Skeletal muscle tissue (tissue), 4 donors: Measurements from ENCODE around the gene RASGRF2. TPM values are rescaled to one million over a fixed set of nuclear protein-coding genes. Genes with fewer than 3 reads are reported as not detected.

Source experiments
- H3K27ac ChIP-seq: one replicate; pipeline ENCODE4 v1.7.0; 2013; ENCODE audit warnings: mild to moderate bottlenecking, low read depth, low read length, inconsistent platforms
- H3K27me3 ChIP-seq, 3 donors: one replicate each; pipeline ENCODE4 v1.7.0; 2013; ENCODE audit warnings: low read length in 3 of 3; ENCODE audit not compliant: control insufficient read depth in 3 of 3, insufficient read depth in 3 of 3
- H3K36me3 ChIP-seq, 3 donors: one replicate each; pipeline ENCODE4 v1.7.0; 2013; ENCODE audit warnings: low read length in 3 of 3; ENCODE audit not compliant: control insufficient read depth in 3 of 3, insufficient read depth in 3 of 3
- H3K4me1 ChIP-seq, 3 donors: one replicate each; pipeline ENCODE4 v1.7.0; 2013; ENCODE audit warnings: low read length in 3 of 3, mild to moderate bottlenecking in 3 of 3; ENCODE audit not compliant: control insufficient read depth in 3 of 3, insufficient read depth in 3 of 3
- H3K4me3 ChIP-seq, 3 donors: one replicate each; pipeline ENCODE4 v1.7.0; 2013; ENCODE audit warnings: low read length in 3 of 3
- H3K9ac ChIP-seq, 3 donors: one replicate each; pipeline ENCODE4 v1.7.0; 2013; ENCODE audit warnings: low read length in 3 of 3, mild to moderate bottlenecking in 3 of 3, moderate library complexity in 2 of 3, low read depth in 1 of 3
- H3K9me3 ChIP-seq, 3 donors: one replicate each; pipeline ENCODE4 v1.7.0; 2013; ENCODE audit warnings: low read length in 3 of 3; ENCODE audit not compliant: control insufficient read depth in 3 of 3
- total RNA-seq: library from RNA; depleted of rRNA; stranded (reverse); fragments of >200 nt; gene quantifications from one replicate; pipeline ENCODE4 v1.2.3, GENCODE V29; 2014
- donor health status: Osteomylitis.

The RASGRF2 gene
- total RNA-seq, 1 donor from 2014 or later: 1.0 TPM

GRCh38 chr5:80978772-80979317 is 18.7 kb downstream of the RASGRF2 start:
- peaks cover 0 to 3% (median 0%) of the 10 kb centered on the region in 3 donors for H3K4me1 ChIP-seq
- H3K9me3 ChIP-seq: no peaks in the 10 kb centered on the region
- no peaks in the 10 kb centered on the region for H3K36me3 ChIP-seq
- no peak overlapping the region for H3K27ac ChIP-seq
- no peak overlapping the region for H3K4me3 ChIP-seq
- no peaks in the 10 kb centered on the region for H3K27me3 ChIP-seq
- no peak overlapping the region for H3K9ac ChIP-seq

GRCh38 chr5:80982093-80982492 is 21.9 kb downstream of the RASGRF2 start:
- no peaks in the 10 kb centered on the region for H3K9me3 ChIP-seq
- no peak overlapping the region for H3K27ac ChIP-seq
- no peak overlapping the region for H3K4me3 ChIP-seq
- H3K9ac ChIP-seq: no peak overlapping the region
- H3K36me3 ChIP-seq: no peaks in the 10 kb centered on the region
- H3K27me3 ChIP-seq: no peaks in the 10 kb centered on the region
- H3K4me1 ChIP-seq: no peaks in the 10 kb centered on the region

- no peak overlapping the region for H3K4me3 ChIP-seq
- no peaks in the 10 kb centered on the region for H3K4me1 ChIP-seq
- H3K9ac ChIP-seq: no peak overlapping the region
- no peaks in the 10 kb centered on the region for H3K27me3 ChIP-seq
- peak overlapping the region; percentile 62 for H3K27ac ChIP-seq
- no peaks in the 10 kb centered on the region for H3K36me3 ChIP-seq
- H3K9me3 ChIP-seq: no peaks in the 10 kb centered on the region
Observed at GRCh38 chr5:80985600-80986228, 25.6 kb downstream of the RASGRF2 start.

- Histone ChIP-seq H3K27ac (peak overlapping the region; percentile 62), H3K9me3 (no peaks in the 10 kb centered on the region), H3K36me3 (no peaks in the 10 kb centered on the region), H3K9ac (no peak overlapping the region), H3K27me3 (no peaks in the 10 kb centered on the region), H3K4me1 (no peaks in the 10 kb centered on the region), H3K4me3 (no peak overlapping the region)
Observed at GRCh38 chr5:80986382-80986781, 26.2 kb downstream of the RASGRF2 start.

GRCh38 chr5:80987078-80987766 is 27.1 kb downstream of the RASGRF2 start:
- Histone ChIP-seq H3K9ac (no peak overlapping the region), H3K27me3 (no peaks in the 10 kb centered on the region), H3K4me1 (no peaks in the 10 kb centered on the region), H3K4me3 (no peak overlapping the region), H3K27ac (peak overlapping the region; percentile 62), H3K9me3 (no peaks in the 10 kb centered on the region), H3K36me3 (no peaks in the 10 kb centered on the region)

GRCh38 chr5:80988419-80988935 is 28.3 kb downstream of the RASGRF2 start:
- Histone ChIP-seq H3K4me1 (no peaks in the 10 kb centered on the region), H3K36me3 (no peaks in the 10 kb centered on the region), H3K27me3 (no peaks in the 10 kb centered on the region), H3K9ac (no peak overlapping the region), H3K27ac (no peak overlapping the region), H3K9me3 (no peaks in the 10 kb centered on the region), H3K4me3 (no peak overlapping the region)

GRCh38 chr5:80989883-80990282 is 29.7 kb downstream of the RASGRF2 start:
- no peaks in the 10 kb centered on the region for H3K36me3 ChIP-seq
- H3K4me3 ChIP-seq: no peak overlapping the region
- no peaks in the 10 kb centered on the region for H3K9me3 ChIP-seq
- H3K4me1 ChIP-seq: no peaks in the 10 kb centered on the region
- no peaks in the 10 kb centered on the region for H3K27me3 ChIP-seq
- H3K27ac ChIP-seq: no peak overlapping the region
- H3K9ac ChIP-seq: no peak overlapping the region

- H3K9ac ChIP-seq: no peak overlapping the region
- H3K4me1 ChIP-seq: no peaks in the 10 kb centered on the region
- H3K9me3 ChIP-seq: no peaks in the 10 kb centered on the region
- no peak overlapping the region for H3K4me3 ChIP-seq
- H3K36me3 ChIP-seq: no peaks in the 10 kb centered on the region
- no peaks in the 10 kb centered on the region for H3K27me3 ChIP-seq
- no peak overlapping the region for H3K27ac ChIP-seq
Observed at GRCh38 chr5:80990527-80990926, 30.4 kb downstream of the RASGRF2 start.

- Histone ChIP-seq H3K9me3 (no peaks in the 10 kb centered on the region), H3K4me3 (no peak overlapping the region), H3K4me1 (no peaks in the 10 kb centered on the region), H3K36me3 (no peaks in the 10 kb centered on the region), H3K27me3 (no peaks in the 10 kb centered on the region), H3K9ac (no peak overlapping the region), H3K27ac (no peak overlapping the region)
Observed at GRCh38 chr5:80990971-80991370, 30.8 kb downstream of the RASGRF2 start.

- no peaks in the 10 kb centered on the region for H3K27me3 ChIP-seq
- no peaks in the 10 kb centered on the region for H3K9me3 ChIP-seq
- no peaks in the 10 kb centered on the region for H3K36me3 ChIP-seq
- H3K27ac ChIP-seq: no peak overlapping the region
- no peak overlapping the region for H3K4me3 ChIP-seq
- no peaks in the 10 kb centered on the region for H3K4me1 ChIP-seq
- no peak overlapping the region for H3K9ac ChIP-seq
Observed at GRCh38 chr5:80995908-80996307, 35.7 kb downstream of the RASGRF2 start.
